HG03342 (cell line): ENCODE measurements around the gene FITM1.

Experiments used
- ATAC-seq: cut with Tn5 transposase; IDR thresholded peaks from one replicate; pipeline ENCODE4 v1.9.1; 2021; ENCODE audit warnings: mild to moderate bottlenecking, moderate library complexity; ENCODE audit not compliant: unreplicated experiment

FITM1 gene

DNA sequence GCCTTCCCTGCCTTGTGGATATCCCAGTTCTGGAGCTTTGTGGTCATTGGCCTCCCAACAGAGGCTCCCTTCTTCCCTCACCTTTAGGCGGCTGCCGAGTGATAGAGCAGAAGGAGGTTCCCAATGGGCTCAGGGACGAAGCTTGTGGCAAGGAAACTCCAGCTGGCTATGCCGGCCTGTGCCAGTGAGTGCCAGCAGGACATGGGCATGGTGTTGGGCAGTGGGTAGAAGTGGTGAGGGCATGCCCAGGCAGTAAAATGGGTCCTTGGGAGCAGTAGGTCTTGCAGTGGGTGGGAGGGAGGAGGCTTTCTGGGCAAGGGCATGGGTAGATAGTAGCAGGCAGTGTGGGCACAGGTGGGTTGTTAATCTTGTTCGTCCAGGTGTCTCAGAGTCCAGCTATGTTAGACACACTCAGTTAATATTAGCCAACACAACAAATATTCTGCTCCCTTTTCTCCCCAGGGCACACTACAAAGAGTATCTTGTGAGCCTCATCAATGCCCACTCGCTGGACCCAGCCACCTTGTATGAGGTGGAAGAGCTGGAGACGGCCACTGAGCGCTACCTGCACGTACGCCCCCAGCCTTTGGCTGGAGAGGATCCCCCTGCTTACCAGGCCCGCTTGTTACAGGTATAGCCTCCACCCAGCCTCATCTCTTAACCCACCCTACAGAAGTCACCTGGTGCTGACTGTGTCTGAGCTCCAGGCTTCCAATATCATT is 29.5 kb downstream of the FITM1 start:
- no peak for ATAC-seq

DNA sequence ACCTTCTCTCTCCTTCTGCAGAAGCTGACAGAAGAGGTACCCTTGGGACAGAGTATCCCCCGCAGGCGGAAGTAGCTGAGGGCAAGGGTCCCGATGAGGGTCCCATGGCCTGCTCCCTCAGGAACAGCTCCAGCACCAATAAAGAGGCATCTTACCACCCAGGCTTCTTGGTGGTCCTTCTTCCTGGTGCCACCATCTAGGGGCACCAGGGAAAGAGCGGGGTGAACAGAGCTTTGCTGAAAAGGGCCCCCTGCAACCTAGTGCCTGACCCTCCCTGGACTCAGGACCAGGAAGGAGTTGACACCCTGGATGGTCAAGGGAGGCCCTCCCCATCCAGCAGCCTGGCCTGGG is 30.0 kb downstream of the FITM1 start:
- ATAC-seq: no peak

DNA sequence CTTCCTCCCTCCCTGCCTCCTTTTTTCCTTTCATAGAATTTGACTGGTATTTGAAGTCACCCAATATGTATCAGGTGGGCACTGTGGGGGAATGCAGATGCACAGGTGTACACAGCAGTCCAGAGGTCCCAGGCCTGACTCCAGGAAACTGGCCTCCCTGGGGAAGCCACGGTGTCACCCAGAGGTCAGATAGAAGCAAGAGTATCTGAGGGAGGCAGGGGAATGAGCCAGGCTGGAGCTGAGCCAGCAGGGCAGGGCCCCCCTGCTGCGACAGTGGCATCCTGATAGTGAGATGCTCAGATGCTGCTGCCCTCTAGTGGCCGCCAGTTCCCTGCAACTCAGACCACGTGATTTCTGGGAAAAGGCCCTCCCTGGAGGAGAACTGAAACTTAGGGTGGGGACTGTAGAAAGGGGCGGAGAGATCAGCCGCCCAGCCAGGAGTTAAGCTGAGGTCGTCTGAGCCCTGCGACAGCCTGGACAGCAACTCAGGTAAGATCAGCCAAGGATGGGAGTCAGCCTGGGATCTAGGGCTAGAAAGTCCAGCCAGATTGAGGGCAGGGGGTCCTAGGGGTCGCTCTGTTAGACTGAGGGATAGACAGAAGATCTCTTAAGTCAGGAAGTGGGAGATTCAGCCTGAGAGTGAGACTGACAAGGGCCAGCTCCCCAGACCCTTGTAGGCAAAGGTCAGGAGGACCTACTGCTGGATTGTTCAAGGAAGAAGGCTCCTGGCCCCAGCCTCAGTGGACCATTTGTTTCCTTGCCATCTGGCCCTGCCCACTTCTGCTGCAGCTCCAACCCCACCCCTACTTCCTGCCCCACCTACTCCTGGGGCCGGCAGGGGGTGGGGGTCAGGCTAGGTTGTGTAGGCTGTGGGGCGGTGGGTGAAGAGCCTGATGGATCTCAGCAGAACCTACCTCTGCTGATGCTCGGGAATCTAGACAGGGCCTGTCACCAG is 30.7 kb downstream of the FITM1 start, which contains the start of gene IRF9:
TSS of gene IRF9 (plus strand) at position 416 of the 955 bp plus-strand sequence. CDS start 880 bp downstream, outside the sequence.
- ATAC-seq: peak; percentile 70

DNA sequence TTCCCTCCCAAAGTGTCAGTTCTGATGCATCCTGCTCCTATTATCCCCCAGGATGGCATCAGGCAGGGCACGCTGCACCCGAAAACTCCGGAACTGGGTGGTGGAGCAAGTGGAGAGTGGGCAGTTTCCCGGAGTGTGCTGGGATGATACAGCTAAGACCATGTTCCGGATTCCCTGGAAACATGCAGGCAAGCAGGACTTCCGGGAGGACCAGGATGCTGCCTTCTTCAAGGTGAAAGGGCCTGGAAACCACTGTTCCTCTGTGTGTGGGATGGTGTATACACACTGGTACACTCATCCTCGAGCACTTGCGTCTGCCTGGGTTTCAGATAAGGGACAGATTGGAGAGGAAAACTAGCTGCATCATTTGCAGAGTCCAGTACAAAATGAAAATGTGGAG is 31.6 kb downstream of the FITM1 start:
- no peak for ATAC-seq

- no peak for ATAC-seq
These were observed 34.1 kb downstream of the FITM1 start for GRCh38 chr14:24164518-24164991.

GRCh38 chr14:24165785-24166184 is 35.3 kb downstream of the FITM1 start:
- no peak for ATAC-seq

DNA sequence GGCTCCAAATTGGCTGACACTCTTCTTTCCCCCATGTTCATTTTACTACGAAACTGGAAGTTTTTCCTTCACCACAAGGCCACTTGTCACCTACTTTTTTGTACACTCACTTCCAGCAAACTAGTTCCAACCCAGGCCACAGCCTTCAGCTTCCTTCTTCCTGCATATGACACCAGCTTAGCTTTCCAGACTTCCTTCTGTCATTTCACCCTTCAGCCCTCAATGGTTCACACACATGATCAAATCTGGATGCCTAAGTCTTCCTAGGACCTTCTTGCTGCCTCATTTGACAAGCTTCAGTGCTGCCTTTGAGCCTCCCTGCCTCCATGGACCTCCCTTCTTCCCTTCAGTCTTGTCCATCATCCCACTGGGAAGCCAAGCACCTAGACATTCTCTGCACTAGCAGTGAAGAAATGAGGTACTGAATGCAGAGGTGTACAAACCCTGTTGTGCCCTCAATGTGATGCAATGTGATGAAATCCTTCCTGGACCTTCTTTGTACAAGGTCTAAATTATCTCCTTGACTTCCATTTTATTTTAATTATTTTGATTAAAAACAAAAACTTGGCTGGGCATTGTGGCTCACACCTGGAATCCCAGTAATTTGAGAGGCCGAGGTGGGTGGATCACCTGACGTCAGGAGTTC is 37.1 kb downstream of the FITM1 start:
- no peak for ATAC-seq

DNA sequence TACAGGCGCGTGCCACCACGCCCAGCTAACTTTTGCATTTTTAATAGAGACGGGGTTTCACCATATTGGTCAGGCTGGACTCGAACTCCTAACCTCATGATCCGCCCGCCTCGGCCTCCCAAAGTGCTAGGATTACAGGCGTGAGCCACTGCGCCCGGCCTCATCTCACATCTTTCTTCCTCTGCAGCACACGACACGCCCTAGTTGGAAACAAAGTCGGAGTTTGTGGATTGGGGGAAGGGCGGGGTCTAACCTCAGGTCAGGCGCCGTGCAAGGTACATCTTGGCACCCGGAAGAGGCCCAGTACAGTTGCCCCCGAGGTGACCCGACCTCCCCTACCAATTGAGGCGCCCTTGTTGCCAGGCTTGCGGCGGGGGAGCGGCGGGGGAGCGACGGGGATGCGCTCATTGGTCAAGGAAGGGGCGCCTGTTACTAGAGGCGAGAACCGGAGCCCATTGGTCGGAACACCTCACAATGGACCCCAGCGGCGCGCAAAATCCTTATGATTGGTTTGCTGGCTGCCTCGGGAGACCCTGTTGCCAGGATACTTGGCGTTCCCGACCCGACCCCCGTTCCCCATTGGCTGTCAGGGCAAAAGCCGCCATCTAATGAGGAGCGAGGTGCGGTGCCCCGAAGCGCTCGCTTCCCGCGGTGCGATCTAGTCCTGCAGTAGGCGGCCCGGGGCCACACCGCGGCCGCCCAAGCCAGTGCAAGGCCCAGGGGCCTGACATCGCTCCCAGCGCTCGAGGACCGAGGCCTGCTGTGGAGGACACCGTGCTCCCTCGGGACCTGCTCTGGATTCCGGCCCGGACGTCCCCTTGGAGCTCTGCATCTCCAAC is 41.2 kb downstream of the FITM1 start, which contains the start of gene REC8:
TSS of gene REC8 (plus strand) at position 659 of the 839 bp plus-strand sequence. CDS start 473 bp downstream, outside the sequence.
- peak; percentile 72 for ATAC-seq

DNA sequence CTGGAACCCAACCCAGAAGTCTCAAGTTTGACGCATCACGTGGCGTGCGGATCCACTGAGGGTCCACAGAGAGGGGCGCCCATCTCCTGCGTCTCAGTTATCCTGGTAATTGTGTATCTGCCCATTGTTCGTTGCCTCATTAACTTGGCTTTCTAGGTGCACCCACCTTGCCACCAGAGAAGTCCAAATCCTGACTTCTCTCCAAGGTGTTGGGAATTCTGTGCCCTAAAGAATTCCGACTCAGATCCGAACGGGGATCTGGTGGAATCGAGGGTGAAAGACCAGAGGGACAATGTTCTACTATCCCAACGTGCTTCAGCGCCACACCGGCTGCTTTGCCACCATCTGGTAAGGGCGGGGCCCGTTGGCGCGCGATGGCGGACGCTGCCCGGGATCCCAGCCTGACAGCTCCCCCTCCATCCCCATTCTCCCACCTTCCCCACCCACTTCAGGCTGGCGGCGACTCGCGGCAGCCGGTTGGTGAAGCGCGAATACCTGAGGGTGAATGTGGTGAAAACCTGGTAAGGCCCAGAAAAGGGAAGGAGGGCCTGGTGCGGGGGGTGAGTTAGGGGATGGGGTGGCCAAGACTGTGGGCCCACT is 41.9 kb downstream of the FITM1 start:
- no peak for ATAC-seq

DNA sequence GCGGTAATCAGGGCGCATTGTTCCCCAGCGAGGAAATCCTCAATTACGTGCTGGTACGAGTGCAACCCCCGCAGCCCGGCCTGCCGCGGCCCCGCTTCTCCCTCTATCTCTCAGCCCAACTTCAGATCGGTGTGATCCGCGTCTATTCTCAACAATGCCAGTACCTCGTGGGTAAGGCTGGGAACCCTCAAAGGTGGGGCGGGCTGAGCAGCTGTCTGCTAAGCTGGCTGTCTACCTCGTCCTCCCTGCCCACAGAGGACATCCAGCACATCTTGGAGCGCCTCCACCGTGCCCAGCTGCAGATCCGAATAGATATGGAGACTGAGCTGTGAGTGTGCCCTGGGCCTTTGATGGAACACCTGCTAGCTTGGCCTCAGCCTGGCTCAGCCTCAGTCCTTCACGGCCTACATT is 42.4 kb downstream of the FITM1 start:
- ATAC-seq: no peak

DNA sequence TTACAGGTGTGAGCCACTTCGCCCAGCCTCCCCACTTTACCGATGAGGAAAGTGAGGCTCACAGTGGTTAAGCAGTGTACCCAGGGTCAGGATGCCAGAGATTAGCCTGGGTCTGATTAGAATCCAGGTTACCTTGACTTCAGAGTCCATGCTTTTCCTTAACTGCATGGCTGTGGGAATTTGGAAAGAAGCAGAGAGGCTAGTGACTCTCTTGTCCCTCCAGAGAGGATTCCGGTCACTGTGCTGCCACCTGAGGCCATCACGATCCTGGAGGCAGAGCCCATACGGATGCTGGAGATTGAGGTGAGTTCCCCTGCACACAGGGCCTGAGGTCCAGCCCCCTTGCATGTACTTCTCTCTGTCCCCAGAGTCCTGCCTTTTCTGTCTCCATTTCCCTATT is 46.1 kb downstream of the FITM1 start:
- ATAC-seq: no peak

DNA sequence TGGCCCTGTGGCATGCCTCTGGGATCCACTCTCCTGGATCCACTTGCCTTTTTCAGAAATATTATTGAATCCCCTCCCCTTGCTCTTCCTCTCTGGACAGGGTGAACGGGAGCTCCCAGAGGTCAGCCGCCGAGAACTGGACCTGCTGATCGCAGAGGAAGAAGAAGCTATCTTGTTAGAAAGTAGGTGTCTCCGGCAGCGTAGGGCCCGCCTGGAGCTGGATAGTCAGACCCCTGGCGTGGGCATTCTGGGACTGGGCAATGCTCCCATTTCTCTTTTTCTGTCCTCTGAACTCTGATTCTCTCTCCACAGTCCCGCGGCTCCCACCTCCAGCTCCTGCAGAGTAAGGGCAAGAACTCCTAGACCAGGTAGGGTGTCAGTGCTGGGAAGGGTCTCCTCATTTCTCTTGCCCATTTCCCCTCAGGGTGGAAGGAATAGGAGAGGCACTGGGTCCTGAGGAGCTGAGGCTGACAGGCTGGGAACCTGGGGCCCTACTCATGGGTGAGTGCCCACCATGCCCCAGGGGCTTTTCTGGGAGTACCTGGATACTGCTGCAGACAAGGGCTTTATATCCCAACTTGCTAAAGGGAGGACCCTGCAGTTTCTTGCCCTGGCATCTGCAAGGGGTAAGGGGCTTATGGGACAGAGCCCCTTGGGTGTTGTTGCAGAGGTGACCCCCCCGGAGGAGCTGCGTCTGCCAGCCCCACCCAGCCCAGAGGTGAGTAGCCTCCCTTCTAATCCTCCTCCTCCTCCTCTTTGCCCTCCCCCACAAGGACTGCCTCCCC is 46.8 kb downstream of the FITM1 start:
- no peak for ATAC-seq

- ATAC-seq: no peak
These were observed 47.4 kb downstream of the FITM1 start for GRCh38 chr14:24177891-24178290.

- no peak for ATAC-seq
These were observed 48.1 kb downstream of the FITM1 start for GRCh38 chr14:24178399-24179178.

DNA sequence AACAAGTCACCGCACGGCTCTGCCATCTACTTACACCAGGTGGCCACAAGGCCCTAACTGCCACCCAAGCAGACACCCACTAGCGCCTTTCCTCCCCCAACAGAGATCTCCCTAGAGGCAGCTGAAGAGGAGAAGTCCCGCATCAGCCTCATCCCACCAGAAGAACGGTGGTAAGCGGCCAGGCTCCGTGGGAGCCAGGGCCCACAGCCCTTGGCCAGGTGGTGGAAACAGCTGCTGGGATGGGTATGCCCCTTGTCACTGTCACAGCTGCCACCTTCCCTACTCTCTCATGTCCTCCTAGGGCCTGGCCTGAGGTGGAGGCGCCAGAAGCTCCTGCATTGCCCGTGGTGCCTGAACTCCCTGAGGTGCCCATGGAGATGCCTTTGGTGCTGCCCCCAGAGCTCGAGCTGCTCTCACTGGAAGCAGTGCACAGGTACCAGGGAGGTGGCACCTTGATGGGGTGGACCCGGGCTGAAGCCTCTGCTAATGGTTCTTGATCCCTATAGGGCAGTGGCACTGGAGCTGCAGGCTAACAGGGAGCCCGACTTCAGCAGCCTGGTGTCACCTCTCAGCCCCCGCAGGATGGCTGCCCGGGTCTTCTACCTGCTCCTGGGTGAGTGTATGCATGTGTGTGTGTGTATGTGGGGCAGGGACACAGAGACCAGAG is 49.0 kb downstream of the FITM1 start:
- ATAC-seq: no peak

GRCh38 chr14:24179961-24180796 is 49.7 kb downstream of the FITM1 start:
- no peak for ATAC-seq
